Measurements from ENCODE around the gene SPINT2.

SPINT2 gene

DNA sequence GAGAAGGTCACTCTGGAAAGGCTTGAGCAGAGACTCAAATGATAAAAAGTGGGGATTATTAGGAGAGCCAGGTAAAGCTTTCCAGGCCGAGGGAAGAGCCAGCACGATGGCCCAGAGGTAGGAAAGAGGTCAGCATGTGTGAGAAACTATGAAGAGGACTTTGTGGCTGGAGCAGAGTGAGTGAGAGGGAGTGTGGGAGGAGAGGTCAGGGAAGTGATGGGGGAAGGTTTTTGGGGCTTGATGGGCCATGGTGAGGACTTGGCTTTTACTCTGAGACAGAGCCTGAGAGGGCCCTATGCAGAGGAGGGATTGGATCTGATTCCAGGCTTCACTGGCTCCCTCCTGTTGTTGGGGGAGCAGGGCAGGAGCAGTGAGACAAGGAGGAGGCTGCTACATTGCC is 76.6 kb downstream of the SPINT2 start:
- TF ChIP-seq, protein P1, sequence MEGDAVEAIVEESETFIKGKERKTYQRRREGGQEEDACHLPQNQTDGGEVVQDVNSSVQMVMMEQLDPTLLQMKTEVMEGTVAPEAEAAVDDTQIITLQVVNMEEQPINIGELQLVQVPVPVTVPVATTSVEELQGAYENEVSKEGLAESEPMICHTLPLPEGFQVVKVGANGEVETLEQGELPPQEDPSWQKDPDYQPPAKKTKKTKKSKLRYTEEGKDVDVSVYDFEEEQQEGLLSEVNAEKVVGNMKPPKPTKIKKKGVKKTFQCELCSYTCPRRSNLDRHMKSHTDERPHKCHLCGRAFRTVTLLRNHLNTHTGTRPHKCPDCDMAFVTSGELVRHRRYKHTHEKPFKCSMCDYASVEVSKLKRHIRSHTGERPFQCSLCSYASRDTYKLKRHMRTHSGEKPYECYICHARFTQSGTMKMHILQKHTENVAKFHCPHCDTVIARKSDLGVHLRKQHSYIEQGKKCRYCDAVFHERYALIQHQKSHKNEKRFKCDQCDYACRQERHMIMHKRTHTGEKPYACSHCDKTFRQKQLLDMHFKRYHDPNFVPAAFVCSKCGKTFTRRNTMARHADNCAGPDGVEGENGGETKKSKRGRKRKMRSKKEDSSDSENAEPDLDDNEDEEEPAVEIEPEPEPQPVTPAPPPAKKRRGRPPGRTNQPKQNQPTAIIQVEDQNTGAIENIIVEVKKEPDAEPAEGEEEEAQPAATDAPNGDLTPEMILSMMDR (IDR thresholded peaks at IDR 0.05; ENCODE audit: unreplicated experiment in 3 of 3) = no peak
- Mint-ChIP-seq H3K36me3 (ENCODE audit: low read depth) (peaks cover 6% of the 10 kb centered on the region), H3K4me3 (no peak overlapping the region), H3K4me1 (peaks cover 11% of the 10 kb centered on the region), H3K27ac (no peak overlapping the region), H3K9me3 (no peaks in the 10 kb centered on the region), H3K27me3 (ENCODE audit: low read depth) (no peaks in the 10 kb centered on the region)

Measured in nephron (organoid).